Measurements from ENCODE around the gene TRNT1.

TRNT1 gene

DNA sequence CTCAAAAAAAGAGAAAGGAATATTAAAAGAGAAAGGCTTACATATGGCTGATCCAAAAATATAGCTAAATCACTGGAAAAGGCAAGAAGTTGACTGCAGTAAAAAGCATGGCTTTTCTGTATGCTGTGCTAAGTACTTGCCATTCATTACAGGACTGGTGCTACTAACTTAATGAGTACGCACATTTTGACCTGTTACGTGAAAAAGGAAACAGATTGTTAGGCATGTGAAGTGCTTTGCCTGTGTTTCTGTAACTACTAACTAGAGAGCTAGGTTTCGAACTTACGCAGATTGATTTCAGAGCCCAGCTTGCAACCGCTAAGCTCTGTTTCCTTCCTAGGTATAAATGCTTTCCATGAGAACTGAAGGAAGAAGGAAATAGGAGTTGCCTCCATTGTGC is 2.8 kb downstream of the TRNT1 start:
- no peak for DNase-seq (ENCODE audit: low read depth in 2 of 2)
- TF ChIP-seq, protein P1, sequence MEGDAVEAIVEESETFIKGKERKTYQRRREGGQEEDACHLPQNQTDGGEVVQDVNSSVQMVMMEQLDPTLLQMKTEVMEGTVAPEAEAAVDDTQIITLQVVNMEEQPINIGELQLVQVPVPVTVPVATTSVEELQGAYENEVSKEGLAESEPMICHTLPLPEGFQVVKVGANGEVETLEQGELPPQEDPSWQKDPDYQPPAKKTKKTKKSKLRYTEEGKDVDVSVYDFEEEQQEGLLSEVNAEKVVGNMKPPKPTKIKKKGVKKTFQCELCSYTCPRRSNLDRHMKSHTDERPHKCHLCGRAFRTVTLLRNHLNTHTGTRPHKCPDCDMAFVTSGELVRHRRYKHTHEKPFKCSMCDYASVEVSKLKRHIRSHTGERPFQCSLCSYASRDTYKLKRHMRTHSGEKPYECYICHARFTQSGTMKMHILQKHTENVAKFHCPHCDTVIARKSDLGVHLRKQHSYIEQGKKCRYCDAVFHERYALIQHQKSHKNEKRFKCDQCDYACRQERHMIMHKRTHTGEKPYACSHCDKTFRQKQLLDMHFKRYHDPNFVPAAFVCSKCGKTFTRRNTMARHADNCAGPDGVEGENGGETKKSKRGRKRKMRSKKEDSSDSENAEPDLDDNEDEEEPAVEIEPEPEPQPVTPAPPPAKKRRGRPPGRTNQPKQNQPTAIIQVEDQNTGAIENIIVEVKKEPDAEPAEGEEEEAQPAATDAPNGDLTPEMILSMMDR (IDR thresholded peaks at IDR 0.05; ENCODE audit: low read depth, low read length), result no peak

DNA sequence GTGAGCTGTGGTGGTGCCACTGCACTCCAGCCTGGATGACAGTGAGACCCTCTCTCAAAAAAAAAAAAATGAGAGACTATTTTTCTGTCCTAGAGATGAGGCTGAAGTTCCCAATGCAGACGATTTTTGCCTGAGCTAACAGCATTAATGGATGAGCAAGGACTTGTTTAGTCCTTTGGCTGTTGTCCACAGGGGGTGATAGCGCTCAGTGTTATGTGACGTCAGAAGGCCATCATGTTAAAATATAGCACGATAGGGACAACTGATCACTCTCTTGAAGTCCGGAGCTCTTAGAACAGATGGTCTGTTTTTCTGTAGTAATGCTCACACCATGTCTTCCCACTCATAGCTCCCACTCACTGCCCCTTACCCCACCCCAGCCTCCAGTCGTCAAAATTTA is 6.8 kb downstream of the TRNT1 start:
- no peak overlapping the region for H3K4me3 ChIP-seq (replicated peaks in 1 of 2; ENCODE audit: low read depth in 2 of 2, low read length in 2 of 2)
- TF ChIP-seq, protein P1 (IDR thresholded peaks at IDR 0.05; ENCODE audit: low read depth, low read length), result no peak
- DNase-seq (ENCODE audit: low read depth in 2 of 2), result no peak

More for the DNA sequence above, 2.8 kb downstream of the TRNT1 start:
- H3K4me3 ChIP-seq (replicated peaks in 1 of 2; ENCODE audit: low read depth in 2 of 2, low read length in 2 of 2), result no peak overlapping the region

DNA sequence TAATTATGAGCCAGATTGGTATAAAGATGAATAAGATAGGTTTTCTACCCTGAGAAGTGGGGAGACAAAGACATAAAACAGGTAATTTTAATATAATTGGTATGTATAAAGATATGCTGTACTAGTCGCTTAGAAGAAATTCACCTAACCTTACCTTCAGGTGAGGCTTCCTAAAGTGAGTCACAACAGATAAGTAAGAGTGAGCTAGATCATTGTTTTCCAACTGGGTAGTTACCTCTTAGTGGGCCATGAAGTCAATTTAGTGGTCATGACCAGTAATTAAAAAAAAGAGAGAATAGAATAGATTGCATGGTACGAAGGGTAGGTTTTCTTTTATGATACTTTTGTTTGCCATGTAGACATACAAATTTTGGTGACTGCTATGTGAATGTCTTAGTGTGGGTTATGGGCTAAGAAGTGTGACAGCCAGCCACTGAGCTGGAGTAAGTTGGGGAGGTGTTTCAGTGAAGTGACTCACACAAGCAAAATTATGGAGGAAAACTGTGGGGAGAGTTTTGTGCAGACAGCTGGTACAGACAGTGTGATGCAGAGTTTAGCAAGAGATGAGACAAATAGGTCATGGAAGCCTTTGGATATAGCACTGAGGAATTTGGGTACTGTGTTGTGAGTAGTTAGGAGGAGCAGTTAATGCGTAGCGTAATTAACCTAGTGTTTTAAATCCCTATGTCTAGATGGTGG is 8.2 kb downstream of the TRNT1 start:
- H3K4me3 ChIP-seq (replicated peaks in 1 of 2; ENCODE audit: low read depth in 2 of 2, low read length in 2 of 2), result no peak overlapping the region
- peak in 1 of 2 donors; percentile 49 for DNase-seq (ENCODE audit: low read depth in 2 of 2)
- TF ChIP-seq, protein P1 (IDR thresholded peaks at IDR 0.05; ENCODE audit: low read depth, low read length), result no peak

DNA sequence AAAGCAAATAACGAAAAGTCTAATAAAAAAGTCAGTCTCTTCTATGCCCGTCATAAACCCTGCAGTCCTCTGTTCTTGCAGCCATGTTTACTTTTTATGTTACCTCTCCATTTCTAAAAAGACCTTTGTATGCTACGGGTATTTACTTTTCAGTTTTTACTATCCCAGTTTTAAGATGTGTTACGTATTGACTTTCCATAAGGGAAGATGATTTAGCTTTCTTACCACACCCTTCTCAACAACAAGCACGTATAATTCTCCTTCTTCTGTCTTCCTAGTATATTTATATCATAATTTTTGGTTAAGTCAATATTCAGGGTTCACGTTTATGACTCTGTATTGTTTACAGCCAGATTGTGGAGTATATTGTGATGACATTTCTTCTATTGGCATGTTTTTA is 10.8 kb downstream of the TRNT1 start:
- H3K4me3 ChIP-seq (replicated peaks in 1 of 2; ENCODE audit: low read depth in 2 of 2, low read length in 2 of 2), result no peak overlapping the region
- TF ChIP-seq, protein P1 (IDR thresholded peaks at IDR 0.05; ENCODE audit: low read depth, low read length), result no peak

DNA sequence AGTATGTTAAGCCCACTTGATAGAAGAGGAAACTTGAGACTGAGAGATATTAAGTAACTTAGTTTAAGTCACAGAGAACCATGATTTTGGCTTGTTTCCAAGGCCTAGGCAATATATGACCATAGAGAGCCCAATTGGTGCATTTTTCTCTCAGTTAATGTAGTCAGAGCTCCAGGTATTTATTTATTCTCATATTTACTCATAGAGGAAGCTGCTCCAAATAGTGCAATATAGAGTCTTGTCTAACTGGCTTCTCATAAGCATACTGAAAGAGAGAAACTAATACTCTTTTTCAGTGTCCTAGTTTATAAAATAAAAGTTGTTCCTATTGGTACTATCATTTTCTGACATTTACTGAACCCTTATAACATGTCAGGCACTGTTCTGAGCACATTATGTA is 15.2 kb downstream of the TRNT1 start:
- no peak for DNase-seq (ENCODE audit: low read depth in 2 of 2)
- TF ChIP-seq, protein P1 (IDR thresholded peaks at IDR 0.05; ENCODE audit: low read depth, low read length), result no peak
- H3K4me3 ChIP-seq (replicated peaks in 1 of 2; ENCODE audit: low read depth in 2 of 2, low read length in 2 of 2), result no peak overlapping the region

More for the DNA sequence above, 10.8 kb downstream of the TRNT1 start:
- no peak for DNase-seq (ENCODE audit: low read depth in 2 of 2)

DNA sequence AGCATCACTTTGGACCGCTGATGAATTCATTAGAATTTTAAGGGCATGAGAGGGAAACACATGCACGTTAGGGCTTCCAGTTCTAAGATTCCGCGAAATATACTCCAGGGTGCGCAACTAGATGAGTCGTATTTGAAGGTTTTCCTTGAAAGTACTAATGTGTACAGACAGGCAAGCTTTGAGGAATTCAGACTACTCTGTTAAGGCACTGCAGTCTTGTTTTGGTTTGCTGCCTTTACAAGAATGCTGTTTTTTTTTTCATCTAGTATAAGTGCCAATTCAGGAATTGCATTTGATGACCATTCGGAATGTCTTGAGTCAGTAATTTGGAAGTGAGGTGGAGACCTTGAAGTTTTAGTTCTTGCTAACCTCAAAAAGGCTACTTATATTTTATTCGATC is 19.1 kb downstream of the TRNT1 start:
- H3K4me3 ChIP-seq (replicated peaks in 1 of 2; ENCODE audit: low read depth in 2 of 2, low read length in 2 of 2), result no peak overlapping the region

More for the DNA sequence above, 19.1 kb downstream of the TRNT1 start:
- DNase-seq (ENCODE audit: low read depth in 2 of 2), result no peak
- TF ChIP-seq, protein P1 (IDR thresholded peaks at IDR 0.05; ENCODE audit: low read depth, low read length), result no peak

Data from cardiac fibroblast (primary cell).